ENCODE measurements around the gene ZMIZ1. TPM values are rescaled to one million over a fixed set of nuclear protein-coding genes. Genes with fewer than 3 reads are reported as not detected.
A peak's percentile ranks its signal among the peaks of the same experiment; 100 is the strongest.

Gene ZMIZ1
- total RNA-seq, 1 experiment from 2014 or later: 34.2 TPM

- in situ Hi-C loops (cut with HindIII; ENCODE audit: low pct_unique_long_range_greater_than_20kb, low sequenced_read_pairs) (no loop called here), intact Hi-C loops (cut with micrococcal nuclease; ENCODE audit: unreplicated experiment) (no loop called here)
- ChIA-PET CTCF (no interaction called here), POLR2A (no interaction called here)
- TF ChIP-seq SIN3A (IDR thresholded peaks at IDR 0.05; ENCODE audit: borderline replicate concordance, insufficient read depth, low read depth, low read length) (no peak), POLR2AphosphoS5 (IDR thresholded peaks at IDR 0.05; ENCODE audit: low read depth, low read length) (no peak), TCF7L2 (IDR thresholded peaks at IDR 0.05; ENCODE audit: low read depth, low read length) (no peak)
- TF ChIP-seq, protein P1, sequence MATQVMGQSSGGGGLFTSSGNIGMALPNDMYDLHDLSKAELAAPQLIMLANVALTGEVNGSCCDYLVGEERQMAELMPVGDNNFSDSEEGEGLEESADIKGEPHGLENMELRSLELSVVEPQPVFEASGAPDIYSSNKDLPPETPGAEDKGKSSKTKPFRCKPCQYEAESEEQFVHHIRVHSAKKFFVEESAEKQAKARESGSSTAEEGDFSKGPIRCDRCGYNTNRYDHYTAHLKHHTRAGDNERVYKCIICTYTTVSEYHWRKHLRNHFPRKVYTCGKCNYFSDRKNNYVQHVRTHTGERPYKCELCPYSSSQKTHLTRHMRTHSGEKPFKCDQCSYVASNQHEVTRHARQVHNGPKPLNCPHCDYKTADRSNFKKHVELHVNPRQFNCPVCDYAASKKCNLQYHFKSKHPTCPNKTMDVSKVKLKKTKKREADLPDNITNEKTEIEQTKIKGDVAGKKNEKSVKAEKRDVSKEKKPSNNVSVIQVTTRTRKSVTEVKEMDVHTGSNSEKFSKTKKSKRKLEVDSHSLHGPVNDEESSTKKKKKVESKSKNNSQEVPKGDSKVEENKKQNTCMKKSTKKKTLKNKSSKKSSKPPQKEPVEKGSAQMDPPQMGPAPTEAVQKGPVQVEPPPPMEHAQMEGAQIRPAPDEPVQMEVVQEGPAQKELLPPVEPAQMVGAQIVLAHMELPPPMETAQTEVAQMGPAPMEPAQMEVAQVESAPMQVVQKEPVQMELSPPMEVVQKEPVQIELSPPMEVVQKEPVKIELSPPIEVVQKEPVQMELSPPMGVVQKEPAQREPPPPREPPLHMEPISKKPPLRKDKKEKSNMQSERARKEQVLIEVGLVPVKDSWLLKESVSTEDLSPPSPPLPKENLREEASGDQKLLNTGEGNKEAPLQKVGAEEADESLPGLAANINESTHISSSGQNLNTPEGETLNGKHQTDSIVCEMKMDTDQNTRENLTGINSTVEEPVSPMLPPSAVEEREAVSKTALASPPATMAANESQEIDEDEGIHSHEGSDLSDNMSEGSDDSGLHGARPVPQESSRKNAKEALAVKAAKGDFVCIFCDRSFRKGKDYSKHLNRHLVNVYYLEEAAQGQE (IDR thresholded peaks at IDR 0.05; ENCODE audit: insufficient read depth in 1 of 2, low read depth in 2 of 2, low read length in 1 of 2): no peak
- TF ChIP-seq, protein P2, sequence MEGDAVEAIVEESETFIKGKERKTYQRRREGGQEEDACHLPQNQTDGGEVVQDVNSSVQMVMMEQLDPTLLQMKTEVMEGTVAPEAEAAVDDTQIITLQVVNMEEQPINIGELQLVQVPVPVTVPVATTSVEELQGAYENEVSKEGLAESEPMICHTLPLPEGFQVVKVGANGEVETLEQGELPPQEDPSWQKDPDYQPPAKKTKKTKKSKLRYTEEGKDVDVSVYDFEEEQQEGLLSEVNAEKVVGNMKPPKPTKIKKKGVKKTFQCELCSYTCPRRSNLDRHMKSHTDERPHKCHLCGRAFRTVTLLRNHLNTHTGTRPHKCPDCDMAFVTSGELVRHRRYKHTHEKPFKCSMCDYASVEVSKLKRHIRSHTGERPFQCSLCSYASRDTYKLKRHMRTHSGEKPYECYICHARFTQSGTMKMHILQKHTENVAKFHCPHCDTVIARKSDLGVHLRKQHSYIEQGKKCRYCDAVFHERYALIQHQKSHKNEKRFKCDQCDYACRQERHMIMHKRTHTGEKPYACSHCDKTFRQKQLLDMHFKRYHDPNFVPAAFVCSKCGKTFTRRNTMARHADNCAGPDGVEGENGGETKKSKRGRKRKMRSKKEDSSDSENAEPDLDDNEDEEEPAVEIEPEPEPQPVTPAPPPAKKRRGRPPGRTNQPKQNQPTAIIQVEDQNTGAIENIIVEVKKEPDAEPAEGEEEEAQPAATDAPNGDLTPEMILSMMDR (IDR thresholded peaks at IDR 0.05): no peak
- 0 out of 2 replicates have a peak overlapping the region, but pooled peaks have one; percentile 9 for H3K27ac ChIP-seq (ENCODE audit: low read length)
- ATAC-seq (no peak), DNase-seq (ENCODE audit: low read depth, low spot score) (no peak)
- H3K27me3 ChIP-seq (ENCODE audit: control insufficient read depth, insufficient read depth, low read length): no peaks in the 10 kb centered on the region
- H3K4me1 ChIP-seq (ENCODE audit: control insufficient read depth, insufficient read depth, low read length): peaks cover 47% of the 10 kb centered on the region
- H3K36me3 ChIP-seq (ENCODE audit: control insufficient read depth, insufficient read depth, low read length): no peaks in the 10 kb centered on the region
- no peaks in the 10 kb centered on the region for H3K9me3 ChIP-seq (ENCODE audit: control insufficient read depth, insufficient read depth, low read depth, low read length)
- no TSS peak for BruUV-seq (replicated peaks)
- no peak overlapping the region for H3K4me3 ChIP-seq (ENCODE audit: low read depth in 2 of 2, low read length in 2 of 2)
Measured at GRCh38 chr10:79185067-79185774, 116.5 kb downstream of the ZMIZ1 start.

GRCh38 chr10:79185796-79186374 is 117.1 kb downstream of the ZMIZ1 start:
- Histone ChIP-seq H3K27ac (ENCODE audit: low read length) (no peak overlapping the region), H3K9me3 (ENCODE audit: control insufficient read depth, insufficient read depth, low read depth, low read length) (no peaks in the 10 kb centered on the region), H3K27me3 (ENCODE audit: control insufficient read depth, insufficient read depth, low read length) (no peaks in the 10 kb centered on the region), H3K36me3 (ENCODE audit: control insufficient read depth, insufficient read depth, low read length) (no peaks in the 10 kb centered on the region), H3K4me1 (ENCODE audit: control insufficient read depth, insufficient read depth, low read length) (peaks cover 45% of the 10 kb centered on the region), H3K4me3 (ENCODE audit: low read depth in 2 of 2, low read length in 2 of 2) (no peak overlapping the region)
- TF ChIP-seq, protein P2 (IDR thresholded peaks at IDR 0.05): no peak
- TF ChIP-seq, protein P1 (IDR thresholded peaks at IDR 0.05; ENCODE audit: insufficient read depth in 1 of 2, low read depth in 2 of 2, low read length in 1 of 2): no peak
- TF ChIP-seq POLR2AphosphoS5 (IDR thresholded peaks at IDR 0.05; ENCODE audit: low read depth, low read length) (no peak), TCF7L2 (IDR thresholded peaks at IDR 0.05; ENCODE audit: low read depth, low read length) (no peak), SIN3A (IDR thresholded peaks at IDR 0.05; ENCODE audit: borderline replicate concordance, insufficient read depth, low read depth, low read length) (no peak)
- ChIA-PET POLR2A (no interaction called here), CTCF (no interaction called here)
- in situ Hi-C loops (cut with HindIII; ENCODE audit: low pct_unique_long_range_greater_than_20kb, low sequenced_read_pairs) (no loop called here), intact Hi-C loops (cut with micrococcal nuclease; ENCODE audit: unreplicated experiment) (no loop called here)
- TSS peak; percentile 32 for BruUV-seq (replicated peaks)
- ATAC-seq (no peak), DNase-seq (ENCODE audit: low read depth, low spot score) (no peak)
